HAP-1 (cell line): ENCODE measurements around the gene PTP4A2.
"Not testable (repeated sequence)": the region's sequence is repeated elsewhere in the genome, so short reads cannot be mapped to it uniquely, and the experiment has no call there.

Experiments used
- DNase-seq, 2 experiments: peaks; one replicate each; pipeline ENCODE4 v3.0.0-alpha.2; 2016 to 2020; ENCODE audit warnings: low spot score in 2 of 2
- H3K27me3 ChIP-seq: fragments of 250-450 bp; sonication (Bioruptor Pico); 2 replicates; pipeline ENCODE4 v1.5.1; 2020; ENCODE audit warnings: low read depth, mild to moderate bottlenecking, moderate library complexity
- H3K36me3 ChIP-seq: fragments of 250-450 bp; sonication (Bioruptor Pico); replicated peaks from 2 replicates; pipeline ENCODE4 v1.5.1; 2020; ENCODE audit warnings: mild to moderate bottlenecking
- H3K4me1 ChIP-seq: fragments of 250-450 bp; sonication (Bioruptor Pico); 2 replicates; pipeline ENCODE4 v1.5.1; 2020; ENCODE audit warnings: mild to moderate bottlenecking
- H3K4me3 ChIP-seq: fragments of 250-450 bp; sonication (Bioruptor Pico); 2 replicates; pipeline ENCODE4 v1.5.1; 2020; ENCODE audit warnings: mild to moderate bottlenecking, moderate library complexity
- H3K9me3 ChIP-seq: fragments of 250-450 bp; sonication (Bioruptor Pico); 2 replicates; pipeline ENCODE4 v1.5.1; 2020; ENCODE audit warnings: mild to moderate bottlenecking, moderate library complexity
- in situ Hi-C: fragments of 300-500 bp; cut with MboI; formaldehyde crosslinking; loops from 3 replicates; pipeline ENCODE4 v1.14.3; 2020; ENCODE audit warnings: low sequenced_read_pairs, inconsistent platforms, mixed read lengths

Gene PTP4A2

DNA sequence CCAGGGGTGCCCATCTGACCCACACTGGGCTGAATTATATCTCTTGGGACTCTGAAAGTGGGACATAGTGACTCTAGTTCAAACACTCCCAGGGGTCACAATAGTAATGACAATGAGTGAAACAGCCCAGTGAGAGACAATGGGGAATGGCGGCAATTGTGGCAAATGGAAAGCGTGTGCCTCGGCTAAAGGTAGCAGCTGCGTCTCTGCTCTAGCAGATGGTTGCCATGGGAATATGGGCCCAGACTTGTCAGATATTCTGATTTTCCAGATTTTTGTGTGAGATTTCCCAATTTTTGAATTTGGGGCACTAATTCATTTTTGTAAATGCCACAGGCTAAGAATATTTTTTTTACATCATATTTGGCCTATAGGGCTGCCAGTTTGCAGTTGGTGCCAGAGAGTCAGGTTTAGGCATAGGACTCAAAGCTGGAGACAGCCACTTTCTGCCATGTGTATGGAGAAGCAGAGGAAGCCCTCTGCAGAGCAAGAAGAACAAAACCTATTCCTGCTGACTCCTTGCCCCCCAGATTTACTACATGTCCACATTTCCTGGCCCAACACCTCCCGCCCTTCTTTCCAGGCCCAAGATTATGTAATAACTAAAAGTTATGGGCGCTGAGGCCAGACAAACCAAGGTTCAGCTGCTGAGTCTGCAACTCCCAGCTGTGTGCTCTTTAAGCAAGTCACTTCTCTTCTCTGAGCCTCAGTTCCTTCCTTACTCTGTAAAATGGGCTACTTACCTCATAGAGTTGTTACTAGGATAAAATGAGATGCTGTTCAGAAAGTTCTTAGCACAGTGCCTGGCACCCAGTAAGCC, 21.6 kb upstream of the PTP4A2 start:
- in situ Hi-C loops: loop anchor here (10.0 kb wide), 1 partner anchor 295 kb away; no protein-coding TSS in a partner anchor
- Histone ChIP-seq H3K9me3 (no peaks in the 10 kb centered on the region), H3K27me3 (no peaks in the 10 kb centered on the region), H3K36me3 (no peaks in the 10 kb centered on the region), H3K4me1 (no peaks in the 10 kb centered on the region; the same call in 1 of the 2 replicates), H3K4me3 (no peak overlapping the region)
- DNase-seq: no peak

GRCh38 chr1:31957701-31958674, 19.8 kb upstream of the PTP4A2 start:
- H3K27me3 ChIP-seq: no peaks in the 10 kb centered on the region
- in situ Hi-C loops: no loop called here
- no peaks in the 10 kb centered on the region for H3K36me3 ChIP-seq

DNA sequence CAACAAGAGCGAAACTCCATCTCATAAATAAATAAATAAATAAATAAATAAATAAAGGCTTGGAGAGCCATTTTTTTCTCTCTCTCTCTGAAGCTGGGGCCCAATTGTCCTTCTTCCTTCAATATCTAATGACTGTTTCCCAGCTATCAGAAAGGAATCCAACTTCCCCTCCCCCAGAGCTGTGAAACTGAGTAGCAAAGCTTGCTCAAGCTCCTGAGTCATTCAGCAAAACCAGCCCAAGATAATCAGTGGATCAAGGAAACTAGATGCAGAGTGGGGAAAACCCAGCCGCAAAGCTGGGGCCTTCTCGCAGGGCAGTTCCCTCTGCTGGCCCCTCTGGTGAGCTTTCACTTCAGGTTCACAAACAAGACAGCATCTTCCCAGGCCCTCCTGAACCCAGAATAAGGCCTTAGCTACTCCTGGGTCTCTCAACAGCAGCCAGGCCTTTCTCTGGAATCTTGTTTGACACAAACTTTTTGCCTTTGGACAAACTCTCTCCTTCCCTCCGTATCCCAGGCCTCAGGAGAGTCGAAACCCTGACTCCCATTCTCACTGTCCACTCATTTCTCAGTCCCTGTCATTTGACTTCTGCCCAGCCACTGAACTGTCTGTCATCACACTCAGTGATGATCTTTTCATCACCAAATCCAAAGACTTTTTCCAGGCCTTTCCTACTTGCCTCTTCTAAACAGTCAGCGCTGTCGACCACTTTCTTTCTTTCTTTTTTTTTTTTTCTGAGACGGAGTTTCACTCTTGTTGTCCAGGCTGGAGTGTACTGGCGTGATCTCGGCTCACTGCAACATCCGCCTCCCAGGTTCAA, 18.0 kb upstream of the PTP4A2 start:
- in situ Hi-C loops: no loop called here
- no peak for DNase-seq
- H3K27me3 ChIP-seq: no peaks in the 10 kb centered on the region
- no peak overlapping the region for H3K4me3 ChIP-seq
- no peaks in the 10 kb centered on the region; the same call in 1 of the 2 replicates for H3K4me1 ChIP-seq
- H3K36me3 ChIP-seq: no peaks in the 10 kb centered on the region
- H3K9me3 ChIP-seq: no peaks in the 10 kb centered on the region

More at GRCh38 chr1:31957701-31958674, 19.8 kb upstream of the PTP4A2 start:
- H3K4me3 ChIP-seq: no peak overlapping the region
- H3K4me1 ChIP-seq: no peaks in the 10 kb centered on the region; the same call in 1 of the 2 replicates
- H3K9me3 ChIP-seq: no peaks in the 10 kb centered on the region
- DNase-seq: no peak

- in situ Hi-C loops: no loop called here
- H3K4me1 ChIP-seq: no peaks in the 10 kb centered on the region; the same call in 1 of the 2 replicates
- no peaks in the 10 kb centered on the region for H3K36me3 ChIP-seq
- no peaks in the 10 kb centered on the region for H3K27me3 ChIP-seq
- H3K4me3 ChIP-seq: no peak overlapping the region
- H3K9me3 ChIP-seq: no peaks in the 10 kb centered on the region
- DNase-seq: no peak
These were observed 16.6 kb upstream of the PTP4A2 start for GRCh38 chr1:31954607-31955283.

DNA sequence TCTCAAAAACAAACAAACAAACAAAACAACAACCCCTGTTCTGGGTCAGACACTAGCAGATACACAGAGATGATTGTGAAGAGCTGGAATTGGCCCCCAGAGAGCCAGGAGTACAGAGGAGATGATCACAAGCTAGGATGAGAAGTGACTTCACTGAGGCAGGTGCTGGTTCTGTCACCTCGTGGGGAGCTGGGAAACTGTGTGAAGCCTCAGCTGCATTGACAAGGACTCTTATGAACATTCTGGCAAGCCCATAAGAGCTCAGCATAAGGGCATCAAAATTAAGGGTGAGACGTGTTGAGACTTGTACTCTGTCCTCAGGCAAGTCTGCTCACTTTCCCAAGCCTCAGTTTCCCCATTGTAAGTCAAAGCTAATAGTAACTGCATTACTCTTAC, 14.7 kb upstream of the PTP4A2 start:
- H3K4me1 ChIP-seq: no peaks in the 10 kb centered on the region; the same call in 1 of the 2 replicates
- H3K36me3 ChIP-seq: no peaks in the 10 kb centered on the region
- H3K4me3 ChIP-seq: no peak overlapping the region
- H3K27me3 ChIP-seq: no peaks in the 10 kb centered on the region
- no peaks in the 10 kb centered on the region for H3K9me3 ChIP-seq
- DNase-seq: no peak
- in situ Hi-C loops: no loop called here

- in situ Hi-C loops: no loop called here
- Histone ChIP-seq H3K9me3 (no peaks in the 10 kb centered on the region), H3K4me1 (no peaks in the 10 kb centered on the region; the same call in 1 of the 2 replicates), H3K27me3 (no peaks in the 10 kb centered on the region), H3K4me3 (no peak overlapping the region), H3K36me3 (no peaks in the 10 kb centered on the region)
- DNase-seq: no peak
These were observed 13.1 kb upstream of the PTP4A2 start for GRCh38 chr1:31951276-31951675.

- H3K4me1 ChIP-seq: peaks cover 5% of the 10 kb centered on the region
- DNase-seq: no peak
- in situ Hi-C loops: no loop called here
- no peaks in the 10 kb centered on the region for H3K27me3 ChIP-seq
- H3K9me3 ChIP-seq: no peaks in the 10 kb centered on the region
- no peak overlapping the region for H3K4me3 ChIP-seq
- no peaks in the 10 kb centered on the region for H3K36me3 ChIP-seq
These were observed 11.7 kb upstream of the PTP4A2 start for GRCh38 chr1:31949862-31950261.

DNA sequence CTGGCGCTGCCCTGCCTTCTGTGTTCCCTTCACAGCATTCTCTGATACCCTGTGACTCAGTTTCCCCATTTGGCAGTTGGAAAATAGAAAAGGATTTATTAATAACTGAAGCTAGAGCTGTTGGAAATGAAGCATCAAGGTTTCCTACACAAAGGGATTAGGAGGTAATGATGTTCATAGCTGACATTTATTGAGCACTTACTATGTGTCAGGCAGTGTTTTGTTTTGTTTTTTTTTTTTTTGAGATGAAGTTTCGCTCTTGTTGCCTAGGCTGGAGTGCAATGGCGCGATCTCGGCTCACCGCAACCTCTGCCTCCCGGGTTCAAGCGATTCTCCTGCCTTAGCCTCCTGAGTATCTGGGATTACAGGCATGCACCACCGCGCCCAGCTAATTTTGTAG, 7.5 kb upstream of the PTP4A2 start:
- H3K27me3 ChIP-seq, in situ Hi-C loops, H3K36me3 ChIP-seq, H3K4me3 ChIP-seq, H3K9me3 ChIP-seq, DNase-seq: not testable (repeated sequence)
- H3K4me1 ChIP-seq: peaks cover 13% of the 10 kb centered on the region

DNA sequence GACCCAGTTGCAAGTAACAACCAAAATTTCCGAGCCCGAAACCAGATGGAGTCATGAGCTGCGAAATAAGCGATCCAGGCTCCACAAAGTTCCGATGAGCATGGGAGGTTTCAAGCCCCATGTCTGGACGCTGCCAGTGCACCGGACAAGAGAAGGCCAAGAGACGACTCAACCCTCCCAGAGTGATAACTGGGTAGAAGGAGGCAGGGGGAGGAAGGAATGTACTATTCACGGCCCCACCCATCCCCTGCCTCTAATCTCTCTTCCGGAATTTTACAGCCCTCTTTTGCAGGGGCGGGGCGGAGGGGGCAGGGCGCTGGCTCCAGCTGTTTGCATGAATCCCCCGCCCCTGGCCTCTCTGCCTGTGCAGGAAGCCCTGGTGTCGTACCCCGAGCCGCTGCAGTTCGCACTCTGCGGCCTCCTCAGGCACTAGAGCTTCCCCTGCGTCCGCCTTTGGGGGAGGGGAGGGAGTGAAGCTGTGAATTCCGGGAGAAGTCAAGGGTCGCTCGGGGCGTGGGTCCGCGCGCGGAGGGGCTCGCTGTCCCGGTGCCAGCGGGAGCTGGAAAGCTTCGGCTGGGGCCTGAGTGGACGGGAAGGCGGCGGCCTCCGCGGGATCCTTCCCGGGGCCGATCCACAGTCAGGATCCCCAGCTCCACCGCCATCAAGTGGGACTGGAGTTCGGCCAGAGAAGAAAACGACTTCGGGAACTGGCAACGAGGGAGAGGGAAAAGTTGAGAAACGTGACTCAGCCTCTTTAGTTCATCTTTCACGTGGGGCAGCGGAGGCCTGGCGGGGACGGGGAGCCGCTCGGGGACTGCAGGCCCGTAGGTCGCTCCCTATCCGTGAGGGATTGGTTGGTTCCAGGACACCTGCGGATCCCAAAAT, 6.3 kb upstream of the PTP4A2 start:
- no peaks in the 10 kb centered on the region for H3K9me3 ChIP-seq
- in situ Hi-C loops: no loop called here
- no peaks in the 10 kb centered on the region for H3K36me3 ChIP-seq
- no peaks in the 10 kb centered on the region for H3K27me3 ChIP-seq
- H3K4me1 ChIP-seq: peaks cover 19% of the 10 kb centered on the region
- DNase-seq: peak; percentile 87 to 98
- H3K4me3 ChIP-seq: peak overlapping the region; percentile 28

GRCh38 chr1:31943546-31944184, 5.5 kb upstream of the PTP4A2 start:
- Histone ChIP-seq H3K9me3 (no peaks in the 10 kb centered on the region), H3K36me3 (no peaks in the 10 kb centered on the region), H3K27me3 (no peaks in the 10 kb centered on the region), H3K4me1 (peaks cover 23% of the 10 kb centered on the region), H3K4me3 (peak overlapping the region; percentile 28)
- no peak for DNase-seq
- in situ Hi-C loops: no loop called here

DNA sequence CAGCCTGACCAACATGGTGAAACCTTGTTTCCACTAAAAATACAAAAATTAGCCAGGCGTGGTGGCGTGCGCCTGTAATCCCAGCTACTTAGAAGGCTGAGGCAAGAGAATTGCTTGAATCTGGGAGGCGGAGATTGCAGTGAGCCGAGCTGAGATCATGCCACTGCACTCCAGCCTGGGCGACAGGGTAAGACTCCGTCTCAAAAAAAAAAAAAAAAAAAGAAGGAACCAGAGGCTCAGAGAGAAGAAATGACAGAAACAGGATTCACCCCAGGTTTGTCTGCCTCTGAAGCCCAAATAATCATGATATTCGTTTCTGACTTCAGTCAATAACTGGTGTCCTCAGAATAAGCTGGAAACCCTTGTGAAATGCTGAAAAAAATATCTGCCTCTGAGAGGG, 3.9 kb upstream of the PTP4A2 start:
- H3K9me3 ChIP-seq, H3K4me3 ChIP-seq, H3K27me3 ChIP-seq, DNase-seq, H3K36me3 ChIP-seq, in situ Hi-C loops: not testable (repeated sequence)
- H3K4me1 ChIP-seq: peaks cover 26% of the 10 kb centered on the region
